Endothelial cell of umbilical vein (primary cell): ENCODE results near the gene RBSN. TPM values are rescaled to one million over a fixed set of nuclear protein-coding genes. Genes with fewer than 3 reads are reported as not detected.

Experiments
- BruUV-seq: library from RNA; stranded (reverse); fragments of 400-500 nt; replicated peaks from 2 replicates; lab custom pipeline; 2021; lab: Mats Ljungman, UMichigan
- CTCF ChIA-PET: fragments of 300-600, 350-600 bp; sonication (Branson Sonifier 250); formaldehyde crosslinking; loops from one replicate; lab custom pipeline; 2021; ENCODE audit warnings: antibody characterized with exemption, inconsistent platforms; lab: Charles Lee
- POLR2A ChIA-PET: fragments of 300-600, 350-600 bp; sonication (Branson Sonifier 250); formaldehyde crosslinking; loops from one replicate; lab custom pipeline; 2021; ENCODE audit warnings: antibody characterized with exemption, inconsistent platforms; lab: Charles Lee
- DNase-seq: peaks from one replicate; pipeline ENCODE4 v3.0.0-alpha.2; 2011; ENCODE audit warnings: low read depth, low spot score
- FAIRE-seq: peaks from 2 replicates; lab custom pipeline; 2011; peaks lifted over from hg19 to GRCh38; lab: Jason Lieb, UNC
- H2AFZ ChIP-seq: 2 replicates; pipeline ENCODE4 v1.6.0; 2012; ENCODE audit warnings: low read depth, low read length, control low read depth, inconsistent platforms
- H3K27ac ChIP-seq: 2 replicates; pipeline ENCODE4 v1.5.1; 2011; ENCODE audit warnings: low read depth, mild to moderate bottlenecking, control low read depth, low read length, moderate library complexity; ENCODE audit not compliant: insufficient read depth
- H3K27me3 ChIP-seq, 2 experiments: 2 replicates each; pipeline versions ENCODE4 v1.6.0 to v1.6.1; 2011; ENCODE audit warnings: low read length in 2 of 2, mixed read lengths in 1 of 2; ENCODE audit not compliant: control insufficient read depth in 2 of 2, insufficient read depth in 2 of 2
- H3K36me3 ChIP-seq, 2 experiments: 2 replicates in 1 of 2; 3 replicates in 1 of 2; pipeline ENCODE4 v1.5.1; 2011; ENCODE audit warnings: low read length in 2 of 2, mild to moderate bottlenecking in 1 of 2, moderate library complexity in 1 of 2; ENCODE audit not compliant: control insufficient read depth in 2 of 2, insufficient read depth in 2 of 2; ENCODE audit errors: extremely low read depth in 1 of 2
- H3K4me1 ChIP-seq: 3 replicates; pipeline ENCODE4 v1.5.1; 2011; ENCODE audit warnings: mild to moderate bottlenecking, low read length; ENCODE audit not compliant: control insufficient read depth, insufficient read depth; ENCODE audit errors: extremely low read depth
- H3K4me2 ChIP-seq: 2 replicates; pipeline ENCODE4 v1.6.1; 2011; ENCODE audit warnings: low read length, control low read depth, mixed read lengths; ENCODE audit not compliant: insufficient read depth
- H3K4me3 ChIP-seq, 3 experiments: fragments of 200-600 bp in 1 of 3; sonication (generic), shearing (Covaris generic) in 1 of 3; replicated peaks in 1 of 3; 2 replicates each; pipeline ENCODE4 v1.5.1; 2011 to 2016; ENCODE audit warnings: control low read depth in 3 of 3, low read length in 3 of 3, mild to moderate bottlenecking in 2 of 3, inconsistent platforms in 1 of 3, low read depth in 1 of 3, moderate library complexity in 1 of 3; ENCODE audit not compliant: insufficient read depth in 1 of 3
- H3K79me2 ChIP-seq: 2 replicates; pipeline ENCODE4 v1.6.0; 2012; ENCODE audit warnings: low read length, inconsistent platforms; ENCODE audit not compliant: control insufficient read depth, insufficient read depth
- H3K9ac ChIP-seq: replicated peaks from 2 replicates; pipeline ENCODE3; 2011; ENCODE audit warnings: low read length, control low read depth; ENCODE audit not compliant: insufficient read depth; ENCODE audit errors: extremely low read depth
- H3K9me1 ChIP-seq: replicated peaks from 3 replicates; pipeline ENCODE4 v1.6.0; 2011; ENCODE audit warnings: mild to moderate bottlenecking, low read length; ENCODE audit not compliant: control insufficient read depth, insufficient read depth; ENCODE audit errors: extremely low read depth
- H3K9me3 ChIP-seq: replicated peaks from 2 replicates; pipeline ENCODE4 v1.5.1; 2012; ENCODE audit warnings: low read length, inconsistent platforms; ENCODE audit not compliant: control insufficient read depth, insufficient read depth
- H4K20me1 ChIP-seq: replicated peaks from 2 replicates; pipeline ENCODE3; 2011; ENCODE audit warnings: mild to moderate bottlenecking, low read length; ENCODE audit not compliant: control insufficient read depth, insufficient read depth; ENCODE audit errors: extremely low read depth
- EZH2 ChIP-seq: IDR thresholded peaks from 2 replicates; pipeline ENCODE4 v1.6.1; 2012; ENCODE audit warnings: borderline replicate concordance, low read depth, mild to moderate bottlenecking, moderate library complexity, low read length, inconsistent platforms; ENCODE audit not compliant: severe bottlenecking
- FOS ChIP-seq: IDR thresholded peaks from 2 replicates; pipeline ENCODE4 v1.6.1; 2011; ENCODE audit warnings: mild to moderate bottlenecking, low read length, moderate library complexity, borderline replicate concordance; ENCODE audit not compliant: insufficient read depth
- JUN ChIP-seq: IDR thresholded peaks from 2 replicates; pipeline ENCODE4 v1.6.1; 2011; ENCODE audit warnings: borderline replicate concordance, low read depth; ENCODE audit not compliant: insufficient read length, insufficient read depth
- POLR2AphosphoS5 ChIP-seq: IDR thresholded peaks from 2 replicates; pipeline ENCODE4 v1.6.1; 2012; ENCODE audit warnings: low read depth, mild to moderate bottlenecking, control low read depth, low read length, moderate library complexity; ENCODE audit not compliant: insufficient read depth
- dilution Hi-C: fragments of 300-500 bp; cut with MboI; formaldehyde crosslinking; loops from one replicate; pipeline ENCODE4 v1.15.0; 2019; ENCODE audit warnings: low sequenced_read_pairs; ENCODE audit not compliant: extremely low pct_ligation_motif_present
- intact Hi-C: fragments of 100-400 bp; cut with micrococcal nuclease; formaldehyde crosslinking; loops from one replicate; pipeline ENCODE4 v1.10.0; 2022
- polyA plus RNA-seq, 4 experiments: library from polyadenylated mRNA; depleted of rRNA in 3 of 4; stranded (reverse) in 3 of 4; unstranded in 1 of 4; fragments of >200 nt; gene quantifications; 2 replicates each; pipeline versions ENCODE4 v1.2.1 to v1.2.3, GENCODE V29; 2011 to 2012; ENCODE audit warnings: missing spikeins in 1 of 4
- total RNA-seq: library from RNA; stranded (reverse); gene quantifications from 2 replicates; pipeline ENCODE4 v1.2.3, GENCODE V29; 2021
- TF ChIP-seq, protein P1 (sequence below), 2 donors: IDR thresholded peaks; 1 replicate in 1 of 2; 2 replicates in 1 of 2; pipeline ENCODE4 v1.5.1; 2011; ENCODE audit warnings: low read length in 2 of 2, mild to moderate bottlenecking in 2 of 2, moderate library complexity in 2 of 2, control low read depth in 1 of 2, inconsistent platforms in 1 of 2, low read depth in 1 of 2; ENCODE audit not compliant: insufficient read depth in 1 of 2; ENCODE audit errors: extremely low read depth in 1 of 2

RBSN gene
- total and polyA plus RNA-seq, 2 donors (not counting 3 experiments of a cell fraction or from before 2014, with no cell fraction given) = 6.7 to 23.6 TPM

DNA sequence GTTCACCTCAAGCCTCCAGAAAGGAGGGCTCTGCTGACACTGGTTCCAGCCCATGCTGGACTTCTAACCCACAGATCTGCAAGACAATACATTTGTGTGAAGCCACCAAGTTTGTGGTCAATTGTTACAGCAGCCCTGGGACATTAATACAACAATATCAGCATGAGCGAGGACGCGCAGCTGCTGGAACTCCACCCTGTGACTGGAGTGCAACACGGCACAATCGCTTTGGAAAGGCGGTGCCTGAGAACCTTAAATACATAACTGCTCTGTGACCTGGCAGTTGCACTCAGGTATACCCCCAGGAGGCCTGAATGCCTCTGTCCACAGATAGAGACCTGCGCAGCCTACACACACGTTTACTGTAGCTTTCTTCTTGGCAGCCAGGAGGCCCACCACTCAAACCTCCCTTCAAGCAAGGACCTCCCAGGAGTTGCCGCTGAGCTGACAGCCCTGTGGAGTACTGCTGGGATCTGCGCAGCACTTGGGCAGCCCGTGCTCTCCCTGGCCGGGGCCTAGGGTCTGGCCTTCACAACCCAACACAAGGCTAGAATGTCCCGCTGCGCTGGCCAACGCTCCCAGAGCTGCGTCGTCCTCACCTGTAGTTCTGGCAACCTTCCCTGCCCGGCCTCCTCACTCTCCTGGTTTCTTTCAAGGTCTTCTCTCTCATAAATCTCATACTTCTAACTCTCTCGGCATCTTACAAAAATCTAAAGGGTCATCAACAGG, 42.1 kb downstream of the RBSN start:
- dilution Hi-C loops (no loop called here), intact Hi-C loops (no loop called here)
- no peak overlapping the region for H3K9ac ChIP-seq
- no TSS peak for BruUV-seq
- H3K36me3 ChIP-seq = peaks cover 8 to 24% of the 10 kb centered on the region in 2 experiments
- H3K9me1 ChIP-seq = no peaks in the 10 kb centered on the region
- H3K9me3 ChIP-seq = no peaks in the 10 kb centered on the region
- ChIA-PET POLR2A (no interaction called here), CTCF (no interaction called here)
- no peak overlapping the region for H3K4me2 ChIP-seq
- no peak overlapping the region for H2AFZ ChIP-seq
- H4K20me1 ChIP-seq = no peaks in the 10 kb centered on the region
- no peak overlapping the region for H3K27ac ChIP-seq
- no peak overlapping the region for H3K4me3 ChIP-seq
- TF ChIP-seq EZH2 = no peak
- no peak for TF ChIP-seq FOS
- no peaks in the 10 kb centered on the region for H3K27me3 ChIP-seq
- H3K4me1 ChIP-seq = no peaks in the 10 kb centered on the region
- no peak for FAIRE-seq
- DNase-seq = no peak
- H3K79me2 ChIP-seq = peaks cover 65% of the 10 kb centered on the region

DNA sequence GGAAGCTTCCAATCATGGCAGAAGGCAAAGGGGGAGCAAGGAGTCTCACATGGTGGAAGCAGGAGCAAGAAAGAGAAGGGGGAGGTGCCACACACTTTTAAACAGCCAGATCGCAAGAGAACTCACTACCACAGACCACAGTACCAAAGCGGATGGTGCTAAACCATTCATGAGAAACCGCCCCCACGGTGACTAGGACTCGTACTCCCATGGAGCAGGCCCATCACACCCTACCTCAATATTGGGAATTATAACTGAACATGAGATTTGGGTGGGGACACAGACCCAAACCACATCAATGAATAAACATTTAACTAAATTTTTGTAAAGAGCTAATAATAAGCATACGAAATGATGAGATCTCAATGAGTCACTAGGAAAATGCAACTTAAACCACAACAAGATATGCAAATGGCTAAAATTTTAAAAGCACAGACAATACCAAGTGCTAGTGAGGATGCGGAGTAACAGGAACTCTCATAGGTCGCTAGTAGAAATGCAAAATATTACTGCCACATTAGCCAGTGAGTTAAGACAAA, 43.9 kb downstream of the RBSN start:
- BruUV-seq = no TSS peak
- Histone ChIP-seq H3K4me2 (no peak overlapping the region), H2AFZ (no peak overlapping the region), H3K9ac (no peak overlapping the region), H3K4me3 (no peak overlapping the region), H3K27me3 (no peaks in the 10 kb centered on the region), H3K9me3 (no peaks in the 10 kb centered on the region), H3K36me3 (peaks cover 8 to 30% of the 10 kb centered on the region in 2 experiments), H4K20me1 (no peaks in the 10 kb centered on the region), H3K79me2 (peaks cover 75% of the 10 kb centered on the region), H3K4me1 (no peaks in the 10 kb centered on the region), H3K9me1 (no peaks in the 10 kb centered on the region), H3K27ac (no peak overlapping the region)
- intact Hi-C loops = no loop called here
- CTCF ChIA-PET = interaction anchor here (1.0 kb wide), 1 partner anchor 9 kb away, joined by 3 read pairs; no protein-coding TSS in a partner anchor
- DNase-seq (no peak), FAIRE-seq (no peak)
- POLR2A ChIA-PET = no interaction called here
- dilution Hi-C loops = no loop called here
- TF ChIP-seq, protein P1, sequence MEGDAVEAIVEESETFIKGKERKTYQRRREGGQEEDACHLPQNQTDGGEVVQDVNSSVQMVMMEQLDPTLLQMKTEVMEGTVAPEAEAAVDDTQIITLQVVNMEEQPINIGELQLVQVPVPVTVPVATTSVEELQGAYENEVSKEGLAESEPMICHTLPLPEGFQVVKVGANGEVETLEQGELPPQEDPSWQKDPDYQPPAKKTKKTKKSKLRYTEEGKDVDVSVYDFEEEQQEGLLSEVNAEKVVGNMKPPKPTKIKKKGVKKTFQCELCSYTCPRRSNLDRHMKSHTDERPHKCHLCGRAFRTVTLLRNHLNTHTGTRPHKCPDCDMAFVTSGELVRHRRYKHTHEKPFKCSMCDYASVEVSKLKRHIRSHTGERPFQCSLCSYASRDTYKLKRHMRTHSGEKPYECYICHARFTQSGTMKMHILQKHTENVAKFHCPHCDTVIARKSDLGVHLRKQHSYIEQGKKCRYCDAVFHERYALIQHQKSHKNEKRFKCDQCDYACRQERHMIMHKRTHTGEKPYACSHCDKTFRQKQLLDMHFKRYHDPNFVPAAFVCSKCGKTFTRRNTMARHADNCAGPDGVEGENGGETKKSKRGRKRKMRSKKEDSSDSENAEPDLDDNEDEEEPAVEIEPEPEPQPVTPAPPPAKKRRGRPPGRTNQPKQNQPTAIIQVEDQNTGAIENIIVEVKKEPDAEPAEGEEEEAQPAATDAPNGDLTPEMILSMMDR (IDR thresholded peaks at IDR 0.05; ENCODE audit: extremely low read depth in 1 of 2, insufficient read depth in 1 of 2, low read depth in 1 of 2, low read length in 2 of 2) = no peak
- TF ChIP-seq FOS (peak; percentile 4), JUN (no peak), POLR2AphosphoS5 (no peak)
